H9 (cell line): ENCODE measurements around the gene TMPRSS12. TPM values are rescaled to one million over a fixed set of nuclear protein-coding genes. Genes with fewer than 3 reads are reported as not detected.
"Not testable (repeated sequence)": the region's sequence is repeated elsewhere in the genome, so short reads cannot be mapped to it uniquely, and the experiment has no call there.

ENCODE experiments used
- DNase-seq: peaks from one replicate; pipeline ENCODE4 v3.0.0-alpha.2; 2017
- H2AFZ ChIP-seq: one replicate; pipeline ENCODE4 v1.6.1; 2013; ENCODE audit warnings: mild to moderate bottlenecking, low read length, control low read depth, moderate library complexity
- H2AK5ac ChIP-seq: 2 replicates; pipeline ENCODE4 v1.6.1; 2013; ENCODE audit warnings: low read length, control low read depth, mixed read lengths; ENCODE audit not compliant: insufficient read length
- H2BK120ac ChIP-seq: one replicate; pipeline ENCODE4 v1.6.1; 2013; ENCODE audit warnings: low read depth, mild to moderate bottlenecking, low read length, control low read depth, inconsistent platforms; ENCODE audit not compliant: poor library complexity, severe bottlenecking
- H2BK12ac ChIP-seq: 2 replicates; pipeline ENCODE4 v1.6.1; 2013; ENCODE audit warnings: low read length, control low read depth, mixed read lengths, low read depth; ENCODE audit not compliant: insufficient read length
- H2BK15ac ChIP-seq: 2 replicates; pipeline ENCODE4 v1.6.1; 2013; ENCODE audit warnings: low read depth, low read length, control low read depth
- H2BK20ac ChIP-seq: one replicate; pipeline ENCODE4 v1.6.1; 2013; ENCODE audit warnings: low read depth, mild to moderate bottlenecking, low read length, control low read depth, inconsistent platforms; ENCODE audit not compliant: poor library complexity, severe bottlenecking
- H2BK5ac ChIP-seq: 2 replicates; pipeline ENCODE4 v1.6.1; 2013; ENCODE audit warnings: low read length, control low read depth, mixed read lengths; ENCODE audit not compliant: insufficient read length
- H3K14ac ChIP-seq: 2 replicates; pipeline ENCODE4 v1.6.1; 2013; ENCODE audit warnings: low read length, control low read depth; ENCODE audit not compliant: insufficient read depth
- H3K18ac ChIP-seq: 2 replicates; pipeline ENCODE4 v1.6.1; 2013; ENCODE audit warnings: low read depth, mild to moderate bottlenecking, mixed read lengths, low read length, control low read depth; ENCODE audit not compliant: insufficient read length
- H3K23ac ChIP-seq: 2 replicates; pipeline ENCODE4 v1.6.1; 2013; ENCODE audit warnings: low read length, control low read depth, mixed read lengths, low read depth; ENCODE audit not compliant: insufficient read length
- H3K23me2 ChIP-seq: 2 replicates; pipeline ENCODE4 v1.6.1; 2013; ENCODE audit warnings: low read depth, mild to moderate bottlenecking, mixed read lengths, low read length, control low read depth; ENCODE audit not compliant: insufficient read length, poor library complexity, severe bottlenecking
- H3K27ac ChIP-seq: 2 replicates; pipeline ENCODE4 v1.5.1; 2013; ENCODE audit warnings: low read length, control low read depth, mixed read lengths, low read depth; ENCODE audit not compliant: insufficient read length
- H3K27me3 ChIP-seq: 2 replicates; pipeline ENCODE4 v1.6.1; 2013; ENCODE audit warnings: low read length, control low read depth, inconsistent platforms; ENCODE audit not compliant: insufficient read depth
- H3K4ac ChIP-seq: 2 replicates; pipeline ENCODE4 v1.6.1; 2013; ENCODE audit warnings: low read depth, mild to moderate bottlenecking, control low read depth, inconsistent platforms, low read length, moderate library complexity
- H3K4me1 ChIP-seq: 2 replicates; pipeline ENCODE4 v1.6.1; 2013; ENCODE audit warnings: low read length, control low read depth, inconsistent platforms; ENCODE audit not compliant: insufficient read depth
- H3K4me2 ChIP-seq: 2 replicates; pipeline ENCODE4 v1.6.1; 2013; ENCODE audit warnings: low read length, control low read depth, mixed read lengths; ENCODE audit not compliant: insufficient read length, insufficient read depth
- H3K56ac ChIP-seq: 2 replicates; pipeline ENCODE4 v1.6.1; 2013; ENCODE audit warnings: low read depth, mild to moderate bottlenecking, mixed read lengths, low read length, control low read depth; ENCODE audit not compliant: insufficient read length
- H3K79me1 ChIP-seq: 2 replicates; pipeline ENCODE4 v1.6.1; 2013; ENCODE audit warnings: low read depth, mild to moderate bottlenecking, moderate library complexity, low read length, control low read depth, inconsistent platforms; ENCODE audit not compliant: insufficient read depth, poor library complexity, severe bottlenecking
- H3K79me2 ChIP-seq: 2 replicates; pipeline ENCODE4 v1.6.1; 2013; ENCODE audit warnings: low read length, control low read depth, inconsistent platforms; ENCODE audit not compliant: insufficient read depth
- H3K9ac ChIP-seq: 2 replicates; pipeline ENCODE4 v1.6.1; 2013; ENCODE audit warnings: low read length, control low read depth, mixed read lengths; ENCODE audit not compliant: insufficient read length; ENCODE audit errors: extremely low read depth
- H3K9me3 ChIP-seq: one replicate; pipeline ENCODE4 v1.6.1; 2013; ENCODE audit warnings: low read depth, low read length, inconsistent platforms; ENCODE audit not compliant: control insufficient read depth
- H3T11ph ChIP-seq: one replicate; pipeline ENCODE4 v1.6.1; 2013; ENCODE audit warnings: mild to moderate bottlenecking, low read length, control low read depth, inconsistent platforms
- H4K20me1 ChIP-seq: one replicate; pipeline ENCODE4 v1.6.1; 2013; ENCODE audit not compliant: control insufficient read depth, insufficient read length, insufficient read depth
- H4K5ac ChIP-seq: 2 replicates; pipeline ENCODE4 v1.6.1; 2013; ENCODE audit warnings: low read depth, mild to moderate bottlenecking, mixed read lengths, low read length, control low read depth; ENCODE audit not compliant: insufficient read length
- H4K8ac ChIP-seq: replicated peaks from 2 replicates; pipeline ENCODE4 v1.6.1; 2013; ENCODE audit warnings: low read length, control low read depth, mixed read lengths, low read depth; ENCODE audit not compliant: insufficient read length
- H4K91ac ChIP-seq: 2 replicates; pipeline ENCODE4 v1.6.1; 2013; ENCODE audit warnings: low read depth, mild to moderate bottlenecking, moderate library complexity, mixed read lengths, low read length, control low read depth; ENCODE audit not compliant: insufficient read length
- H3K27ac Mint-ChIP-seq, 3 experiments: 2 replicates in 2 of 3; 3 replicates in 1 of 3; pipeline ENCODE4 v1.8.0; 2020 to 2021; ENCODE audit warnings: mixed read lengths in 3 of 3, mild to moderate bottlenecking in 1 of 3, moderate library complexity in 1 of 3
- H3K27me3 Mint-ChIP-seq: 2 replicates; pipeline ENCODE4 v1.8.0; 2021; ENCODE audit warnings: low read depth, mild to moderate bottlenecking, moderate library complexity, mixed read lengths
- H3K36me3 Mint-ChIP-seq, 3 experiments: 2 replicates in 2 of 3; 3 replicates in 1 of 3; pipeline ENCODE4 v1.8.0; 2020 to 2021; ENCODE audit warnings: low read depth in 3 of 3, mixed read lengths in 3 of 3; ENCODE audit not compliant: insufficient read depth in 1 of 3
- H3K4me1 Mint-ChIP-seq, 2 experiments: 2 replicates each; pipeline ENCODE4 v1.8.0; 2020; ENCODE audit warnings: mixed read lengths in 2 of 2
- H3K4me3 Mint-ChIP-seq, 2 experiments: 2 replicates in 1 of 2; 3 replicates in 1 of 2; pipeline ENCODE4 v1.8.0; 2020 to 2021; ENCODE audit warnings: mild to moderate bottlenecking in 2 of 2, mixed read lengths in 2 of 2, moderate library complexity in 1 of 2
- H3K9me3 Mint-ChIP-seq, 2 experiments: 2 replicates in 1 of 2; 3 replicates in 1 of 2; pipeline ENCODE4 v1.8.0; 2020; ENCODE audit warnings: mild to moderate bottlenecking in 2 of 2, mixed read lengths in 2 of 2, moderate library complexity in 1 of 2
- WGBS: extraction: QIAGEN DNeasy Blood & Tissue Kit; methylation state at CpG from one replicate; pipeline ENCODE4 v1.1.7; 2013; ENCODE audit warnings: missing lambda C conversion rate, low lambda C conversion rate, mixed read lengths; ENCODE audit not compliant: insufficient read length; ENCODE audit errors: extremely low coverage; 5-methylcytosine and 5-hydroxymethylcytosine counted together
- total RNA-seq: library from RNA; stranded (reverse); gene quantifications from 2 replicates; pipeline ENCODE4 v1.2.1, GENCODE V29; 2021
- TF ChIP-seq, protein P1 (sequence below): fragments of 200-600 bp; sonication (generic); conservative IDR thresholded peaks from 3 replicates; pipeline ENCODE4 v1.8.0; 2021; ENCODE audit warnings: antibody characterized with exemption, mild to moderate bottlenecking

The TMPRSS12 gene
- total RNA-seq, 1 experiment from 2014 or later: not detected

DNA sequence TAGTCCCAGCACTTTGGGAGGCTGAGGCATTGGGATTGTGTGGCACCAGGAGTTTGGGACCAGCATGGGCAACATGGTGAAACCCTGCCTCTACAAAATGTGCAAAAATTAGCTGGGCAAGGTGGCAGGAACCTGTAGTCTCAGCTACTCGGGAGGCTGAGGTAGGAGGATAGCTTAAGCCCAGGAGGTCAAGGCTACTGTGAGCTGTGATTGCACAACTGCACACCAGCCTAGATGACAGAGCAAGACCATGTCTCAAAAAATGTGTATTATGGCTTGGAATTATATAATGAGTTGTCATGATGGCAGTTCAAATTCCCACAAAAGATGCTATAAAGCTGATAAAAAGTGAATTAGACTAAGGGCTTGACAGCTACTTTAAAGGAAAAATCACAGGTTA is 20.6 kb upstream of the TMPRSS12 start:
- DNase-seq: no peak
- H3K4me3 Mint-ChIP-seq: no peak overlapping the region
- 0 out of 4 replicates have a peak, but pooled peaks cover 0 to 3% of the 10 kb centered on the region in 2 experiments for H3K4me1 Mint-ChIP-seq
- no peak overlapping the region for H3K9ac ChIP-seq
- H3K27me3 Mint-ChIP-seq: no peaks in the 10 kb centered on the region
- TF ChIP-seq, protein P1, sequence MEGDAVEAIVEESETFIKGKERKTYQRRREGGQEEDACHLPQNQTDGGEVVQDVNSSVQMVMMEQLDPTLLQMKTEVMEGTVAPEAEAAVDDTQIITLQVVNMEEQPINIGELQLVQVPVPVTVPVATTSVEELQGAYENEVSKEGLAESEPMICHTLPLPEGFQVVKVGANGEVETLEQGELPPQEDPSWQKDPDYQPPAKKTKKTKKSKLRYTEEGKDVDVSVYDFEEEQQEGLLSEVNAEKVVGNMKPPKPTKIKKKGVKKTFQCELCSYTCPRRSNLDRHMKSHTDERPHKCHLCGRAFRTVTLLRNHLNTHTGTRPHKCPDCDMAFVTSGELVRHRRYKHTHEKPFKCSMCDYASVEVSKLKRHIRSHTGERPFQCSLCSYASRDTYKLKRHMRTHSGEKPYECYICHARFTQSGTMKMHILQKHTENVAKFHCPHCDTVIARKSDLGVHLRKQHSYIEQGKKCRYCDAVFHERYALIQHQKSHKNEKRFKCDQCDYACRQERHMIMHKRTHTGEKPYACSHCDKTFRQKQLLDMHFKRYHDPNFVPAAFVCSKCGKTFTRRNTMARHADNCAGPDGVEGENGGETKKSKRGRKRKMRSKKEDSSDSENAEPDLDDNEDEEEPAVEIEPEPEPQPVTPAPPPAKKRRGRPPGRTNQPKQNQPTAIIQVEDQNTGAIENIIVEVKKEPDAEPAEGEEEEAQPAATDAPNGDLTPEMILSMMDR: no peak
- no peaks in the 10 kb centered on the region for H3K79me1 ChIP-seq
- H3K36me3 Mint-ChIP-seq: peaks cover 0 to 21% (median 10%) of the 10 kb centered on the region in 3 experiments; a peak in 5 of 7 replicates
- H3K9me3 ChIP-seq: no peaks in the 10 kb centered on the region
- no peak overlapping the region for H2BK12ac ChIP-seq
- H3K4ac ChIP-seq: no peak overlapping the region
- H3K18ac ChIP-seq: no peak overlapping the region
- no peak overlapping the region for H4K8ac ChIP-seq
- H3K4me2 ChIP-seq: no peak overlapping the region
- H2AFZ ChIP-seq: no peak overlapping the region
- H3K23me2 ChIP-seq: no peaks in the 10 kb centered on the region
- H2BK5ac ChIP-seq: no peak overlapping the region
- H2AK5ac ChIP-seq: no peak overlapping the region
- no peak overlapping the region for H2BK15ac ChIP-seq
- H3K56ac ChIP-seq: no peak overlapping the region
- no peaks in the 10 kb centered on the region for H4K20me1 ChIP-seq
- H3K4me1 ChIP-seq: no peaks in the 10 kb centered on the region
- WGBS: no CpG with 5 or more reads among the region's 1 CpG
- H4K91ac ChIP-seq: no peak overlapping the region
- no peak overlapping the region for H3K14ac ChIP-seq
- H3K23ac ChIP-seq: no peak overlapping the region
- no peak overlapping the region for H4K5ac ChIP-seq
- no peaks in the 10 kb centered on the region for H3K27me3 ChIP-seq
- H3K9me3 Mint-ChIP-seq: no peaks in the 10 kb centered on the region
- no peak overlapping the region for H3K27ac ChIP-seq
- no peak overlapping the region for H3K27ac Mint-ChIP-seq
- H2BK20ac ChIP-seq: no peak overlapping the region
- H3K79me2 ChIP-seq: no peaks in the 10 kb centered on the region
- H2BK120ac ChIP-seq: no peak overlapping the region
- H3T11ph ChIP-seq: no peak overlapping the region

DNA sequence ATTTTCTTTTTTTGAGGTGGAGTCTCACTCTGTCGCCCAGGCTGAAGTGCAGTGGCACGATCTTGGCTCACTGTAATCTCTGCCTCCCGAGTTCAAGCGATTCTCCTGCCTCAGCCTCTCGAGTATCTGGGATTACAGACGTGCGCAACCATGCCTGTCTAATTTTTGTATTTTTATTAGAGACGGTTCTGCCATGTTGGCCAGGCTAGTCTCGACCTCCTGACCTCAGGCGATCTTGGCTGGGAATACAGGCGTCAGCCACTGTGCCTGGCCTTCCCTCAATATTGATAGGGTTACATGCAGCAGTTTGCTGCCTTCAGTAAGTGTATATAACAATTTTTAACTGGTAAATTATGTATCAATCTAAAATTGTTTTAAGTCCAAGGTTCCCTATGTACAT is 19.0 kb upstream of the TMPRSS12 start:
- H3K9me3 Mint-ChIP-seq, H3K4me3 Mint-ChIP-seq, H3K27ac ChIP-seq, H3K14ac ChIP-seq, H2BK5ac ChIP-seq, H3K27ac Mint-ChIP-seq, H3T11ph ChIP-seq, H3K9me3 ChIP-seq, H4K8ac ChIP-seq, H3K9ac ChIP-seq, H4K91ac ChIP-seq, H4K5ac ChIP-seq, H3K56ac ChIP-seq, H2AFZ ChIP-seq, H4K20me1 ChIP-seq, H2BK15ac ChIP-seq, H3K79me2 ChIP-seq, H3K27me3 ChIP-seq, H2AK5ac ChIP-seq, H3K4me2 ChIP-seq, H3K27me3 Mint-ChIP-seq, H3K23me2 ChIP-seq, H2BK20ac ChIP-seq, H2BK120ac ChIP-seq, H2BK12ac ChIP-seq, DNase-seq, H3K79me1 ChIP-seq, H3K23ac ChIP-seq, H3K4me1 Mint-ChIP-seq, H3K4me1 ChIP-seq, H3K4ac ChIP-seq, H3K18ac ChIP-seq: not testable (repeated sequence)
- no CpG with 5 or more reads among the region's 11 CpGs for WGBS
- H3K36me3 Mint-ChIP-seq: peaks cover 0 to 11% (median 0%) of the 10 kb centered on the region in 3 experiments; a peak in 3 of 7 replicates
